Mesodermal cell (in vitro differentiated cells): Measurements from ENCODE around the gene DUS1L.

ENCODE experiments used
- H3K27ac ChIP-seq: 2 replicates; pipeline ENCODE4 v1.7.0; 2013; ENCODE audit warnings: mild to moderate bottlenecking, low read depth, low read length, moderate library complexity; ENCODE audit not compliant: severe bottlenecking
- H3K36me3 ChIP-seq: 2 replicates; pipeline ENCODE4 v1.7.1; 2013; ENCODE audit warnings: mild to moderate bottlenecking, low read length, moderate library complexity; ENCODE audit not compliant: control insufficient read depth, insufficient read depth
- H3K4me1 ChIP-seq: one replicate; pipeline ENCODE4 v1.7.1; 2013; ENCODE audit warnings: mild to moderate bottlenecking, low read length; ENCODE audit not compliant: insufficient read depth, control insufficient read depth, poor library complexity, severe bottlenecking
- H3K4me3 ChIP-seq: 2 replicates; pipeline ENCODE4 v1.7.0; 2013; ENCODE audit warnings: low read length, control low read depth, mild to moderate bottlenecking; ENCODE audit not compliant: insufficient read depth, poor library complexity, severe bottlenecking; ENCODE audit errors: extremely low read depth
- H3K9me3 ChIP-seq: 2 replicates; pipeline ENCODE4 v1.7.1; 2013; ENCODE audit warnings: mild to moderate bottlenecking, low read length, moderate library complexity; ENCODE audit not compliant: control insufficient read depth
- WGBS, 2 experiments: methylation state at CpG; one replicate each; pipeline ENCODE4 v1.1.5; 2013; ENCODE audit warnings: missing lambda C conversion rate in 2 of 2; ENCODE audit not compliant: insufficient coverage in 2 of 2; 5-methylcytosine and 5-hydroxymethylcytosine counted together

The DUS1L gene

DNA sequence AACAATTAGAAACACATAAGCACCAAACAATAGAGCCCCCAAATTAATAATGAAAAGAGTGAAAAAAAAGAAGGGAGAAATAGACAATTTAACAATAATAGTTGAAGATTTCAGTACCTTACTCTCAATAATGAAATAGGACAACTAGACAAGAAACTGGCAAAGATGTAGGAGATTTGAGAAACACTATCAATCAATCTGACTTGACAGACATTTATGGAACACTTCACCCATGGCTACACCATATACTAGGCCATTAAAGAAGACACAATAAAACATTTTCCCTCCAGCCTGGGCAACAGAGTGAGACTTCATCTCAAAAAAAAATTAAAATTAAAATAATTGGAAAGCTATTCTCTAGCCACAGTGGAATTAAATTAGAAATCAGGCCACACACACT is 5.0 kb upstream of the DUS1L start:
- H3K36me3 ChIP-seq = no peaks in the 10 kb centered on the region
- H3K4me1 ChIP-seq = peaks cover 4% of the 10 kb centered on the region
- H3K27ac ChIP-seq = no peak overlapping the region
- no peaks in the 10 kb centered on the region for H3K9me3 ChIP-seq
- no peak overlapping the region for H3K4me3 ChIP-seq

DNA sequence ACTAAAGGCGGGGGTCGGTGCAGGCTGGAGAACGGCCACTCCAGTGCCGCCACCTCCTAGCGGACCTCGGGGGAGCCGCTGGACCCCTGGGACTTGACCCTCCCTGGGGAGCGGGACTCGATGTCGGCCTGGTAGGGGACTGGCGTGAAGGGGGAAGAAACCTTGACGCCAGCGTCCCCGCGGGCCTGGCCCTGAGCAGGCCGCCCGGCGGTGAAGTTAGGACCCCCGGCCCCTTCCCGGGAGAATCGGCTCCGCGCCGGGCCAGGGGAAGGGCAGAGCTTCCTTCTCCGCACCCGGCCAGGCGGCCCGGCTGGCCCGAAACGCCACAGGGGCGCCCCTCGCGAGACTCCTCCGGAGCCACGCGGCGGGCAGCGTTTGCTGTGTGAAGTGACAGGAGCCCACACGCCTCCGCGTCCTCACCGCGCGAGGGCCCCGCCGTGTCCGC is 389 bp downstream of the DUS1L start:
- H3K4me3 ChIP-seq = peak overlapping the region; percentile 66
- peaks cover 29% of the 10 kb centered on the region for H3K36me3 ChIP-seq
- H3K27ac ChIP-seq = no peak overlapping the region
- no peaks in the 10 kb centered on the region for H3K9me3 ChIP-seq
- 1 to 2% methylated on average over 34 to 43 of the region's 47 CpGs for WGBS, 2 experiments
- H3K4me1 ChIP-seq = peaks cover 9% of the 10 kb centered on the region

DNA sequence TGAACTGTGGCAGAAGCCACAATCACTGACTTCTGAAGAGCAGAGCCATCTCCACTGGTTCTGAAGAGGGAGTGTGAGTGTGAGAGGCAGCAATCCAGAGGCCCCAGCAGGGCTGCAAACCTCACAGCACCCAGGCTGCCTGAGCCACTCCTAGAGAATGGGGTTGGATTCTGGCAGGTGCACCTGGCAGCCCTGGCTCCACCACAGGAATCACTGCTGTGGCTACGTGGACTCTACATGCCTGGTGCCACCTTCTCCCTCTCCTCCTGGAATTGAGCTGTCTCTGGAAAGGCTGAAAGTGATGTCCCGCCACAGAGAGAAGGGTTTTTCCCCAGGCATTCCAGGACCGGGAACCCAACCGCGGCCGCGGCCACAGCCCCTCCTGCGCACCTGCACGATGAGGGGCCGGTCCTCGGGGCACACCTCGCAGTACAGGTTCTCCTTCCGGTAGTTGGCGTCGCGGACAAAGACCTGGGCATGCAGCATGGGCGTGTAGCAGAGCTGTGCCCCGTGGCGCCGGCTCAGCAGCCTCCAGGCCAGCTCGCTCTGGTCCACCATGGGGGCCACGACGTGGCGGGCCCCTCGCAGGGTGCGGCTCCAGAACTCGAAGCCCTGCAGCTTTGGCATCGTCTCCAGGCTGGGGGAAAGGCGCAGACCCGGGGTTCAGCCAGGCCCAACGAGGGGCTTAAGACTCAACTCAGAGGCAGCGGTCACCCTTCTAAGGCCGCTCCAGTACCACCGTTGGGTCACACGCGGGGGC is 991 bp downstream of the DUS1L start:
- 68 to 69% methylated on average over 34 to 36 of the region's 36 CpGs for WGBS, 2 experiments
- H3K9me3 ChIP-seq = no peaks in the 10 kb centered on the region
- H3K4me3 ChIP-seq = peak overlapping the region; percentile 66
- H3K36me3 ChIP-seq = peaks cover 33% of the 10 kb centered on the region
- H3K4me1 ChIP-seq = peaks cover 9% of the 10 kb centered on the region
- H3K27ac ChIP-seq = no peak overlapping the region

DNA sequence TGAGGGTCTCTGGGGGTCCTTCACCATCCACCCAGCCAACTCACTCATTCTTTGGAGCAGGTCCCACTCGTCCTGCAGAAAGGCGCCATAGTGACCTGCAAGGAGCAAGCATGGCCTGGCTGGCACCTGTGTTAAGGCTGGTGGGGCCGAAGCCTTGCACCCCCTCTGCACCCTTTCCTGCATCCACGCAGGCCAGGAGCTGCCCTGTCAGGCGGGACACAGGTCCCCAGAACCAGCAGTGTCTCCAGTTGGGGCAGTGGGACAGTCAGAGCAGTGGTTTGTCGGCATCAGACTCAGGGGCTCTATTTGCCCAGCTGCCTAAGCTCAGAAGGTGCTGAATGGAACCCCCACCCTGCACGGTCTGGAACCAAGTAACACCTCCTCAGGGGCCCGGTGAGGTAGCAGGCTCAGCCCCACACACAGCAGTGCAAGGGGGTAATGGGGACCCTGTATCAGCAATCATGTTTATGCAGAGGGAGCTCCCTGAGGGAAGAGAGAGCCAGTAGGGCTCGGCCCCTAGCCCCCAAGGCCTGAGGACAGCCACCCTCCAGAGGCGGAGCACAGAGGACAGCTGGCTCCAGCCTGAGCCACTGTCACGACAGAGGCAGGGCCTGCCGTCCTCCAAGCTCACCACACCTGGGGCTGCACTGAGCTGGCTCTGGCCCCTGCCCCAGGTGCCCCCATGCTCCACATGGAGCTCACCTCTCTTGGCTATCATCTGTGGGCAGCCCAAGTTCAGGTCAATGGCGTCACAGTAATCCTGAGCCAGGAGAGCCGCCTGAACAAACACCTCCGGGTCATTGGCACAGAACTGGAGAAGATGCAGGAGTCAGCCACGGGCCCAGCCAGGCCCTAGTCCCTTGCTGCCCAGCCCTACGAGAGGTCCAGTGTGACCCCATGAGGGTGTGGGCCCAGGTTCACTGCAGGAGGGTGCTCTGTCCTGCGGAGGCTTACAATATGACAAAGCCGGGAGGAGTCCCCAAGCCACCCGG is 1.9 kb downstream of the DUS1L start:
- WGBS, 2 experiments = 91 to 94% methylated on average over 19 to 20 of the region's 20 CpGs
- peaks cover 9% of the 10 kb centered on the region for H3K4me1 ChIP-seq

DNA sequence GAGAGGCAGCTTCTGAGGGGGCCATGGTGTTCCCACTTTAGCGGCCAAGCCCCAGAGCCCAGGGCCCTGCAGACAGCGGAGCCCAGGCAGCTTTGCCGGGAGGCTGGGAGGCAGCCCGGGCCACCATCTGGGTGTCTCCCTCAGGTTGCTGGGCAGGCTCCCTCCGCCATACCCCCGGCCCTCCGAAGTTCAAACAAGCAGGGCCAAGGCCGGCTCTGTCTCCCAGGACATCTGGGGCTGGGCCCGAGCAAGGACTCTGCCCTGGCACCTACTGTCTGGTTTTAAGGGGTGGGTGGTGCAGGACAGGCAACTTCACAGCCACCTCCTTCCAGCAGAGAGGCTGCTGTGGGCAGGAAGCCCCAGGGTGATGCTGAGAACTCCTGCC is 2.6 kb downstream of the DUS1L start:
- Histone ChIP-seq H3K36me3 (peaks cover 46% of the 10 kb centered on the region), H3K4me1 (peaks cover 9% of the 10 kb centered on the region), H3K9me3 (no peaks in the 10 kb centered on the region), H3K4me3 (no peak overlapping the region), H3K27ac (no peak overlapping the region)
- 96 to 98% methylated on average over 9 of the region's 9 CpGs for WGBS, 2 experiments

More for the DNA sequence above, 1.9 kb downstream of the DUS1L start:
- no peak overlapping the region for H3K4me3 ChIP-seq
- peaks cover 39% of the 10 kb centered on the region for H3K36me3 ChIP-seq
- H3K9me3 ChIP-seq = no peaks in the 10 kb centered on the region
- no peak overlapping the region for H3K27ac ChIP-seq

DNA sequence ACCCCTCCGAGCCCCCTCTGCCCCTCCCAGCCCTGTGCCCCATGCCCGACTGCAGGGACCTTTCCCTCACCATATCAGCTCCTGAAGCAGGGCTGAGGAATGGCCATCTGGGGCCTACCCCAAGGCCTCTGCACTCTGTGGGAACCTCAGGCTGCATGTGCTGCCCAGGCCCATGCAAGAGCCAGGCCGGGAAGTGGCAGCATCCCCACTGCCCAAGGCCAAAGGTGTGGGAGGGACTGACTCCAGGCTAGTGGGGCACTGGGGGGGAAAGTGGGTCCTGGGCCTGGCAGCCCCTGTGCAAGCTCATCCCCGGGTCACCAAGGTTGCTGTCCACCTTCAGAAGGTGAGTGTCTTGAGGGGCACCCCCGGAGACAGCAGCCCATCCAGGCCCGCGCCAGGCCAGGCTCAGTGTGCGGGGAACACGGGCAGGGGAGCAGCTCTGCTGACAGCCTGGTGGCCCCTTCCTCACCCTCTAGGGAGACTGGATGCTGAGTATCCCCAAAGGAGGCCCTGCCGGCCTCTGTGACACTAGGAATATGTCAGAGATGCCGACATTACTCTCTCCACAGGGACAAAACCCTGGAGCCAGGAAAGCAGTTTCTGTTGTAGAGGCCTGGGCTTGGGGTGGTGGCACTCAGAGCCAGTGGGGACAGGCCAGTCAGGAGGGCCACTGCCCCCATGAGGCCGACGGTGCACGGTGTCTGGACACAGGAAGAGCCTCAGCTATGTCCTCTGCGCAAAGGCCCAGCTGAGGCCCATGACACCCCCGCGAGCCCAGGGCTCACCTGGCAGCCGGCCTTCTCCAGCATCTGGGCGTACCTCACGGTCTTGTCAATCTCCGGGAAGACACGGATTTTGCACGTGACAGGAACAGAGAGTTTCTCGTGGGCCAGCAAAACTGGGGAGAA is 3.3 kb downstream of the DUS1L start:
- Histone ChIP-seq H3K27ac (no peak overlapping the region), H3K4me3 (no peak overlapping the region), H3K4me1 (peaks cover 9% of the 10 kb centered on the region), H3K9me3 (no peaks in the 10 kb centered on the region), H3K36me3 (peaks cover 52% of the 10 kb centered on the region)
- 91 to 98% methylated on average over 19 to 22 of the region's 24 CpGs for WGBS, 2 experiments

DNA sequence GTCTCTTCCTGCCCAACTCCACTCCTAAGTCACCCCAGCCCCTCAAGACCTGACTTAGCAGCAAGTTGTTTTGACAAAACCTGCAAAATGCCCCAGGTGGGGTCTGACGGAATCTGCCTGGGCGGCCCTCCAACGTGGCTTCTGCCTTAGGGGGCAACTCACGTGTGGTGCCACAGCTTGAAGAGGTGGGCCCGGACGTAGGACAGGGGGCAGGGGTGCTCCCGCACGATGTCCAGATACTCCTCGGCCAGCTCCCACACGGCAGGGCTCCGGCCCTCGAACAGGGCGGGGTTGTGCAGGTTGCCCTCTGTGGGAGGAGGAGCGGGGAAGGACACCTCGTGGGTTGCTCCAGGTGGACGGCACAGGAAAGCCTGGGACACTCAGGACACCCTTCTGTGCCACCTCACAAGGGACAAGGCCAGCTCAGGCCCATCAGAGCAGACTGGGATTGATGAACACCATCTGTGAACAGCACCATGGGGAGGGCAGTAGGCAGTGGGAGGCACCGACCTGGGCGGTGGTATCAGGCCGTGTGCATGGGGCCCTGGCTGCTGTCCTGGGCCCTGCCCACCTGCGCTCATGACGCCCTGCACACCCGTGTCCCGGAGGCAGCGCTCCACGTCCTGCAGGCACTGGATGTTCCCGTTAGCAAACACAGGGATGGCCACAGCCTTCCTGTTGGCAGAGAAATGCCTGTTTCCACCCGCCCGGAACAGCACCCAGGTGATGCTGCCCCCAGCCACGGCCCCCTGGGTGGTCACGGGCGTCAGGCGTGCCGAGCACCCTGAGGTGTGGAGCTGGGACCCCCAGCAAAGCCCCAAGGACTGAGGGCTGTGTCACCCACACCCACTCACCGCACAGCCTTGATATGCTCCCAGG is 4.3 kb downstream of the DUS1L start:
- Histone ChIP-seq H3K4me3 (no peak overlapping the region), H3K9me3 (no peaks in the 10 kb centered on the region), H3K4me1 (peaks cover 9% of the 10 kb centered on the region), H3K36me3 (peaks cover 62% of the 10 kb centered on the region), H3K27ac (no peak overlapping the region)
- WGBS, 2 experiments = 93 to 95% methylated on average over 29 to 34 of the region's 34 CpGs

DNA sequence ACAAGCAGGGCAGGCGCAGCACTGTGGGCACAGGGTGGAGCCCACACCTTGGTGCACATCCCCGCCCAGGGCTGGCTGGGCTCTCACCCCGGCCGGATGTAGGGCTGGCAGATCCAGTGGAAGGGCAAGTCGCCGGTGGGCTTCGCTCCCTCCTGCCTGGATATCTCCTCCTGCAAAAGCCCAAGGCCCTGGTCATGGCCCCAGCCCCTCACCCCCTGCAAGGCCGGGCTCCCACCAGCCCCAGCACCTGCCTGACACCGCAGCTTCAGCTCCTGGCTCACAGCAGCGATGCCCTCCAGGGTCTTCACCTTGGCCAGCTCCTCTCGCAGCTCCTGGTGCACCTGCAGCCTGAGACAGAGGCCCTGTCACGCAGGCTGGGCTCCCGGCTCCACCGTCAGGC is 5.0 kb downstream of the DUS1L start:
- WGBS, 2 experiments = 92 to 95% methylated on average over 11 to 14 of the region's 14 CpGs
- H3K36me3 ChIP-seq = peaks cover 69% of the 10 kb centered on the region

DNA sequence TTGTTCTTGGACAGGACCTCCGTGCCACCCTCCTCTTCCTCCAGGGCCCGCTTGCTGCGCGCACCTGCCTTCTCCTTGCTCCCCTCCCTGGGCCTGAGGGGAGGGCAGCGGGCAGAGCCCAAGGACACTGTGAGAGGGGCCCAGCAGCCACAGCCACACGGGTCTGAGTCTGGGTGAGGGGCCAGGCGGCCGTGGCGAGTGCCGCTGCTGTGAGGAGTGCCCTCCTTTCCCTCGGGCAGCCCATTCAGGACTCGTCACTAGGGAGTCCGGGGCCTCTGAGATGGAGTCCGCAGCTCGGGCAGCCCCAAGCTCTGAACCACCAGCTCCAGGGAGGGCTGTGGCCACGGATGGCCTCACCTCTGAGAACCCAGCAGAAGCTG is 5.6 kb downstream of the DUS1L start:
- no peaks in the 10 kb centered on the region for H3K9me3 ChIP-seq
- H3K4me3 ChIP-seq = no peak overlapping the region
- H3K36me3 ChIP-seq = peaks cover 74% of the 10 kb centered on the region
- WGBS, 2 experiments = 94 to 95% methylated on average over 11 to 16 of the region's 16 CpGs
- peaks cover 5% of the 10 kb centered on the region for H3K4me1 ChIP-seq
- H3K27ac ChIP-seq = no peak overlapping the region

More for the DNA sequence above, 5.0 kb downstream of the DUS1L start:
- Histone ChIP-seq H3K4me1 (peaks cover 5% of the 10 kb centered on the region), H3K9me3 (no peaks in the 10 kb centered on the region), H3K27ac (no peak overlapping the region), H3K4me3 (no peak overlapping the region)
